Small intestine (tissue), 7 donors: ENCODE data around the gene PRRX1. TPM values are rescaled to one million over a fixed set of nuclear protein-coding genes. Genes with fewer than 3 reads are reported as not detected.

Experiments used
- DNase-seq, 2 donors: peaks; one replicate each; pipeline versions ENCODE4 v3.0.0 to v3.0.0-alpha.2; 2013
- FAIRE-seq: peaks from 2 replicates; lab custom pipeline; 2012; peaks lifted over from hg19 to GRCh38; lab: Jason Lieb, UNC
- H3K27ac ChIP-seq, 3 donors: one replicate each; pipeline ENCODE4 v1.5.1; 2013; ENCODE audit warnings: low read length in 2 of 3, mild to moderate bottlenecking in 2 of 3, control low read depth in 1 of 3, inconsistent platforms in 1 of 3, low read depth in 1 of 3, moderate library complexity in 1 of 3
- H3K27me3 ChIP-seq, 3 donors: one replicate each; pipeline ENCODE4 v1.6.1; 2013; ENCODE audit warnings: low read length in 3 of 3, inconsistent platforms in 1 of 3; ENCODE audit not compliant: control insufficient read depth in 3 of 3, insufficient read depth in 3 of 3
- H3K36me3 ChIP-seq, 3 donors: one replicate each; pipeline ENCODE4 v1.6.1; 2013; ENCODE audit warnings: low read length in 3 of 3, inconsistent platforms in 1 of 3, low read depth in 1 of 3, mild to moderate bottlenecking in 1 of 3, moderate library complexity in 1 of 3; ENCODE audit not compliant: control insufficient read depth in 3 of 3, insufficient read depth in 2 of 3
- H3K4me1 ChIP-seq, 3 donors: one replicate each; pipeline ENCODE4 v1.6.1; 2013; ENCODE audit warnings: low read length in 2 of 3, inconsistent platforms in 1 of 3, low read depth in 1 of 3, mild to moderate bottlenecking in 1 of 3, moderate library complexity in 1 of 3; ENCODE audit not compliant: control insufficient read depth in 3 of 3, insufficient read depth in 2 of 3
- H3K4me3 ChIP-seq, 3 donors: one replicate each; pipeline ENCODE4 v1.5.1; 2013; ENCODE audit warnings: low read length in 3 of 3, control low read depth in 1 of 3, inconsistent platforms in 1 of 3, low read depth in 1 of 3, mild to moderate bottlenecking in 1 of 3, moderate library complexity in 1 of 3
- H3K9me3 ChIP-seq, 2 donors: one replicate each; pipeline ENCODE4 v1.6.1; 2013; ENCODE audit warnings: low read depth in 1 of 2, low read length in 1 of 2; ENCODE audit not compliant: control insufficient read depth in 2 of 2, insufficient read depth in 1 of 2
- WGBS, 3 donors: extraction: QIAGEN DNeasy Blood & Tissue Kit; methylation state at CpG; one replicate each; pipeline ENCODE4 v1.1.7; 2013; 5-methylcytosine and 5-hydroxymethylcytosine counted together
- polyA plus RNA-seq, 4 donors: library from polyadenylated mRNA; stranded (reverse) in 3 of 4; unstranded in 1 of 4; fragments of 200-250 nt in 3 of 4; fragments of 120-200 nt in 1 of 4; gene quantifications; one replicate each; pipeline versions ENCODE4 v1.2.1 to v1.2.3, GENCODE V29; 2013
- donor health status: healthy with polysubstance abuse.
- donor health status: control.
- donor health status: control.
- donor health status: Bipolar disorder and iron deficiency.
- donor health status: healthy.

Gene PRRX1
- polyA plus RNA-seq, 4 donors = 0.22 to 1.7 (median 0.57) TPM

DNA sequence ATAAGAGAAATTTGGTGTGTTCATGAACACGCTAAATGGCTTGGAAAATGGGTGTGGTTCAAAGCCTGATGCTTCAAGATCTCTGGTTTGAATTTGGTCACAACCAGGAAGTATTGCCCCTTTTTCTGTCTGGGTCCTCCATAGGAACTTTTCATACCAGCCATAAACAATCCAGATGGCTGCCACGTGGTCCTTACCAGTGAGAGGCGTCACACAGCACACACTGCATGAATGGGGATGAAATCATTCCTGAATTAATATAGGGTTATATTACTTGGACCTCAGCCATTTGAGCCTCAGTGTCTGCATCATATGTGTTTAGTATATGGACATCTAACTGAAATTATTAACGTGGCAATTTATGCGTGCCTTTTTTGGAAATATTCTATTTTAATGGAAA lies 64.0 kb downstream of the PRRX1 start:
- no peak for DNase-seq
- Histone ChIP-seq H3K4me1 (no peaks in the 10 kb centered on the region), H3K27me3 (peaks cover 0 to 2% (median 0%) of the 10 kb centered on the region in 3 donors), H3K36me3 (no peaks in the 10 kb centered on the region), H3K4me3 (no peak overlapping the region), H3K9me3 (no peaks in the 10 kb centered on the region), H3K27ac (no peak overlapping the region)
- FAIRE-seq = no peak
- 74 to 82% (median 76%) methylated on average over 5 of the region's 5 CpGs for WGBS, 3 donors

DNA sequence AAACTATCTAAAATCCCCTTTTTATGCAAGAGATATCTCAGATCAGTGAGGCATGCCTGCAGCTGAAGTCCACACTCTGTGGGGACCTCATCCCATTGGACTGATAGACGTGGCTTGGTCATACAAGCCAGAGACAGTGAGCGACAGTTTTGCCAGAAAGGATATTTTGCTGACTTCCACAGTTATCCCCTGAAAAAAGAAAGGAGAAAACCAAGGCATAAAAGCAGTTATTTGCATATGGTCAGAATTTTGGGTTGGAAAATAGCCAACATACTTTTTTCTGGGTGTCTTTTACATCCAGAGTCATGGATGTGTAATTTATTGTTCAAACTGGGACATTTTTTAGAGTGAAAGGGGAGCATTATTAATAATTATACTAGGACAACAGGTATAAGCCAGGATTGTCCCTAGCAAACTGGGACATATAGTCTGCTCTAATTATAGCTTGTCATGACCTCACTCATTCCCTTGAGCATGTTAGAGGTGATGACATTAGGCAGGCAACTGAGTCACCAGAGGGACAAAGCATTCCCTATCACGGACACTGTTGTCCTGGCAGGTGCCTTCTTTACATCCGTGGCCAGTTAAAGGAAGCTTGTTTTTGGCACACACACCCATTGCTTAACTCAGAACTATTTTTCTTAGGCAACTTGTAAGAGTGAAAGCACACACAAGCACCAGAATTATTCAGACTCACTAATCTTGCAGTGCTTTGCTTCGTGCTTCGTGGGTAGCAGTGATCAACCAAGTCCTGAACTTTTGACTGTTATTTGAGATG lies 65.5 kb downstream of the PRRX1 start:
- Histone ChIP-seq H3K36me3 (no peaks in the 10 kb centered on the region), H3K27ac (no peak overlapping the region), H3K4me3 (no peak overlapping the region), H3K4me1 (no peaks in the 10 kb centered on the region), H3K27me3 (peaks cover 0 to 2% (median 0%) of the 10 kb centered on the region in 3 donors), H3K9me3 (no peaks in the 10 kb centered on the region)
- FAIRE-seq (no peak), DNase-seq (no peak)
- 70 to 78% (median 72%) methylated on average over 6 of the region's 6 CpGs for WGBS, 3 donors

DNA sequence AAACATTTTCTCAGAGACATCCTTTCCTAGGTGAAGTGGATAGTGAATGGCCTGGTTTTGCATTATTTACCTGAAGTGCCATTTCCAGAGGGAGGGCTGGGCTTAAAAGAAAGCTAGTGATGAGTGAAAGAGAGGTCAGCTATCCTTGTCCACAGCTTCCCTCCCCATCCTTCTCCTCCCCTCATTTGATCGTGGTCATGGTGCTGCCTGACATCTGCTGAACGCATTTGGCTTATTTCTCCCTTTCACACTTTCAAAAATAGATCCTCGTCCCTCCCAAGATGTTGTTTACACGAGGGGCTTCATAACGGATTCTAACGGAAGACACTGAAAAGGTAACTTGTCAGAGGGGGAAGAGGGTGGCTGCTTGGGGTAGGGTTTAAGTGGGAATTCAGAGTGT lies 66.1 kb downstream of the PRRX1 start:
- Histone ChIP-seq H3K27ac (no peak overlapping the region), H3K9me3 (no peaks in the 10 kb centered on the region), H3K4me1 (no peaks in the 10 kb centered on the region), H3K36me3 (no peaks in the 10 kb centered on the region), H3K4me3 (no peak overlapping the region), H3K27me3 (peaks cover 0 to 2% (median 0%) of the 10 kb centered on the region in 3 donors)
- DNase-seq = no peak
- FAIRE-seq = no peak
- 49 to 63% (median 55%) methylated on average over 6 of the region's 6 CpGs for WGBS, 3 donors

DNA sequence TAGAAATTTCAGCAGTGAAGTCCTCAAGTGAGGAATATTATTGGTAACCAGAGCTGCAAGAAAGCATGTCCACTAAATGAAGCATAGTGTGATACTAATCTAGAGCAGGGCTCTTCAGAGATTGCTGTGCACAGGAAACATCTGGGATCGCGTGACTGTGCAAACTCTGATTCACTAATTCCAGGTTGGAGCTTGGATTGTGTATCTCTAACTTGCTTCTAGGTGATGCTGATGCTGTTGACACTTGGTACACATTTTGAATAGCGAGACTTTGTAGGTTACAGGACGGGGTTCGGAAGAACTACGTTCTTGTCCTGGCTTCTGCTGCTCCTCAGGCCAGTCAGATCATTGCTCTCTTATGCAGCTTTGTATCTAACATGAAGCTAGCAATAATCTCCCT lies 66.5 kb downstream of the PRRX1 start:
- Histone ChIP-seq H3K36me3 (no peaks in the 10 kb centered on the region), H3K4me1 (no peaks in the 10 kb centered on the region), H3K27ac (no peak overlapping the region), H3K27me3 (peaks cover 0 to 2% (median 0%) of the 10 kb centered on the region in 3 donors), H3K9me3 (no peaks in the 10 kb centered on the region), H3K4me3 (no peak overlapping the region)
- DNase-seq = no peak
- 81 to 86% (median 84%) methylated on average over 6 of the region's 6 CpGs for WGBS, 3 donors
- no peak for FAIRE-seq

DNA sequence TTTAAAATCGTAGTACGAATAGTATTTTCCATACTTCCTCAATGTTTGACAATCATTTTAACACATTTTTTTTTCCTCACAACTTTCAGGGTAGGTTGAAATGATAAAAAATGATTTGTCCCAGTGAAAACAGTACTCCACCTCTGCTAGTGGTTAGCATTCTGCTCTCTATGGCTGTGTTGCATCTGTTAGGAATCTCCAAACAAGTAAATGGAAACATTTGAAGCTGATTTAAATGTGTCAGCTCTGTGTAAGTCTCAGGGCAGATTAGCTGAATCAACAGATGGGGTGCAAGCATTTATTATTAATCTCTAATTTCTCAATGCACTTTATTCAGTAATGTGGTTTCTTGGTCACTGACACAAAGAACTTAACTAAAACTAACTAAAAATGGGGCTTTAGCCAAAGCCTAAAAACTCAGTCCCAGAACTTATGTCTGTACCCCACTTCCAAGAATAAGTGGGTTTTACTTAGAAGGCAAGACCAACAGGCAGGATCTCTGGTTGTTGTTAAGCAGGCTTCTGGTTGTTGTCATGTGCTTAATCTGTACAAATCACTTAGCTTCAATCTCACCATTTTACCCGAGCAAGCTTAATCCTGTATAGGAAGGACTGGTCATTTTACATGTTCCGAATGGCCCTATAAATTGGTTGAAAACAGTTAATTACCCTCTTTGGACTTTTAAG lies 67.8 kb downstream of the PRRX1 start:
- H3K4me3 ChIP-seq = no peak overlapping the region
- H3K36me3 ChIP-seq = no peaks in the 10 kb centered on the region
- 60 to 80% (median 68%) methylated on average over 4 of the region's 4 CpGs for WGBS, 3 donors
- no peaks in the 10 kb centered on the region for H3K9me3 ChIP-seq
- H3K27me3 ChIP-seq = peaks cover 0 to 2% (median 0%) of the 10 kb centered on the region in 3 donors
- H3K4me1 ChIP-seq = no peaks in the 10 kb centered on the region
- FAIRE-seq (no peak), DNase-seq (no peak)
- no peak overlapping the region for H3K27ac ChIP-seq

DNA sequence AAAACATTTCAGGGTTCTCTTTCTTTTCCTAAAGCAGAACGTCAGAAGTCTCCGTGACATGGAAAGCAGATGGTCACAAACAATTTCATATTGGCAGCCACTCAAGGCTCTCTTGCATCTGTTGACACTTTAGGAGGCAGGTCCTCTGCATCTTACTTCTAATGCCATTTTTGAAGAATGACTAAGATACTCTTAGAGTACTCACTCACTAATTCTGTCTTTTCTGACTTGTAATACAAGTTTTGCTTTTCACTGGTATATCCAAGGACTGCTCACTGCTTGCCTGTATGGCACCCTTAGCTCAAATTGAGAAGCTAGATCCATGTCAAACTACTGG lies 68.3 kb downstream of the PRRX1 start:
- H3K4me3 ChIP-seq = no peak overlapping the region
- no peaks in the 10 kb centered on the region for H3K4me1 ChIP-seq
- H3K9me3 ChIP-seq = no peaks in the 10 kb centered on the region
- H3K36me3 ChIP-seq = no peaks in the 10 kb centered on the region
- DNase-seq (no peak), FAIRE-seq (no peak)
- 57 to 64% (median 58%) methylated on average over 2 of the region's 2 CpGs for WGBS, 3 donors
- H3K27me3 ChIP-seq = peaks cover 0 to 2% (median 0%) of the 10 kb centered on the region in 3 donors
- H3K27ac ChIP-seq = no peak overlapping the region

DNA sequence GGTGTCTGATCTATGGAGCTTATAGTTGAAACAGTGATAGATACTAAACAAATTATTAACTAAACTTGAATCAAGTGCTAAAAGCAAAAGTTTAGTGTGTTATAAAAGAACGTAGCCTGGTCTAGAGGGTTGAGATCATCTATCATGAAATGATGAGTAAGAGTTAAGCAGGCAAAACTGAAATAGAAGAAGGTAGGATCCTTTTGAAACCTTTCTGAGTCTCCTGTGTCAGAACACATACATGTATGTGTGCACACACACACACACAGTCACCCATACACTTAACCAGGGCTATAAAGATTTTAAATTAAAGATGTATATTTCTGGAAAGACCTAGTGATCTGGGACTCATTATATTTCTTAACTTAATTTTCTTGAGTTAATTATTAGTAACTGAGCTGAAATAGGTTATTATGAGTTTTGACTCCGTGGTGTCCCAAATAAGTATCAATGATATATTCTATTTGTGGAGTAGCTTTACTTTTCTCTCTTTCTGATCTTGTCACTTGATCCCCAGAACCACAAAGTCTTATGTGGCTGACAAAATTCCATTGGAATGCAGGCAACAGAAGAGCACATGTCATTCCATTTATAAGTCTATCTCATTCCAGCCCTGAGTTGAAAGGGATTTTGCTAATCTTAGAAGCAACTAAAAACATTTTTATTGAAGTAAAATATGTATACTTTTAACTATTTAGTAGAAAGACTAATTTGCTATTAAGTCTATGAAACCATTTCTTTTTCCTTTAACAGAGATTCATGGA lies 70.7 kb downstream of the PRRX1 start:
- Histone ChIP-seq H3K27ac (no peak overlapping the region), H3K9me3 (no peaks in the 10 kb centered on the region), H3K4me3 (no peak overlapping the region), H3K36me3 (no peaks in the 10 kb centered on the region), H3K27me3 (peaks cover 0 to 2% (median 0%) of the 10 kb centered on the region in 3 donors), H3K4me1 (no peaks in the 10 kb centered on the region)
- no peak for FAIRE-seq
- no peak for DNase-seq
- WGBS, 3 donors = 37 to 64% (median 42%) methylated on average over 2 of the region's 2 CpGs
